ENCODE measurements around the gene FBN1. TPM values are rescaled to one million over a fixed set of nuclear protein-coding genes. Genes with fewer than 3 reads are reported as not detected.

Gene FBN1
- total RNA-seq, 1 donor from 2014 or later, result 72.1 TPM

- DNase-seq (ENCODE audit: low read depth in 2 of 2), result no peak
Measured at GRCh38 chr15:48556159-48556897, 89.2 kb downstream of the FBN1 start.

GRCh38 chr15:48555241-48555881, 90.1 kb downstream of the FBN1 start:
- DNase-seq (ENCODE audit: low read depth in 2 of 2), result no peak

GRCh38 chr15:48554112-48554511, 91.4 kb downstream of the FBN1 start:
- no peak for DNase-seq (ENCODE audit: low read depth in 2 of 2)

GRCh38 chr15:48553559-48553958, 92.0 kb downstream of the FBN1 start:
- DNase-seq (ENCODE audit: low read depth in 2 of 2), result peak in 1 of 2 donors; percentile 58

GRCh38 chr15:48550822-48551525, 94.5 kb downstream of the FBN1 start:
- DNase-seq (ENCODE audit: low read depth in 2 of 2), result no peak

GRCh38 chr15:48548455-48548854, 97.1 kb downstream of the FBN1 start:
- no peak for DNase-seq (ENCODE audit: low read depth in 2 of 2)

GRCh38 chr15:48547286-48547685, 98.2 kb downstream of the FBN1 start:
- DNase-seq (ENCODE audit: low read depth in 2 of 2), result peak; percentile 21 to 88

GRCh38 chr15:48546296-48546695, 99.2 kb downstream of the FBN1 start:
- DNase-seq (ENCODE audit: low read depth in 2 of 2), result no peak

- no peak for DNase-seq (ENCODE audit: low read depth in 2 of 2)
Measured at GRCh38 chr15:48544778-48545177, 100.7 kb downstream of the FBN1 start.

GRCh38 chr15:48541341-48542278, 103.9 kb downstream of the FBN1 start:
- DNase-seq (ENCODE audit: low read depth in 2 of 2), result peak in 1 of 2 donors; percentile 7

GRCh38 chr15:48540756-48541155, 104.8 kb downstream of the FBN1 start:
- DNase-seq (ENCODE audit: low read depth in 2 of 2), result no peak

- no peak for DNase-seq (ENCODE audit: low read depth in 2 of 2)
Measured at GRCh38 chr15:48538941-48539340, 106.6 kb downstream of the FBN1 start.

GRCh38 chr15:48537271-48538113, 108.0 kb downstream of the FBN1 start:
- DNase-seq (ENCODE audit: low read depth in 2 of 2), result peak; percentile 18 to 65

GRCh38 chr15:48536681-48537091, 108.8 kb downstream of the FBN1 start:
- DNase-seq (ENCODE audit: low read depth in 2 of 2), result peak; percentile 67 to 96

GRCh38 chr15:48533982-48534381, 111.5 kb downstream of the FBN1 start:
- peak in 1 of 2 donors; percentile 36 for DNase-seq (ENCODE audit: low read depth in 2 of 2)

GRCh38 chr15:48532946-48533345, 112.6 kb downstream of the FBN1 start:
- DNase-seq (ENCODE audit: low read depth in 2 of 2), result no peak

- DNase-seq (ENCODE audit: low read depth in 2 of 2), result no peak
Measured at GRCh38 chr15:48530528-48530927, 115.0 kb downstream of the FBN1 start.

- no peak for DNase-seq (ENCODE audit: low read depth in 2 of 2)
Measured at GRCh38 chr15:48528921-48529320, 116.6 kb downstream of the FBN1 start.

GRCh38 chr15:48527517-48527916, 118.0 kb downstream of the FBN1 start:
- DNase-seq (ENCODE audit: low read depth in 2 of 2), result no peak

- no peak for DNase-seq (ENCODE audit: low read depth in 2 of 2)
Measured at GRCh38 chr15:48522911-48523310, 122.6 kb downstream of the FBN1 start.
